GM19468 (cell line): ENCODE results near the gene MUC20.
"Not testable (repeated sequence)": the region's sequence is repeated elsewhere in the genome, so short reads cannot be mapped to it uniquely, and the experiment has no call there.

ENCODE experiments used
- ATAC-seq: cut with Tn5 transposase; IDR thresholded peaks from one replicate; pipeline ENCODE4 v1.9.1; 2021; ENCODE audit warnings: mild to moderate bottlenecking, moderate library complexity, moderate number of reproducible peaks; ENCODE audit not compliant: unreplicated experiment; ENCODE audit errors: extremely low read depth

MUC20 gene

GRCh38 chr3:195720831-195721506 is at the start of gene MUC20:
MUC20 (plus strand) TSS chr3:195720978; CDS start chr3:195721008, 30 bp downstream.
- not testable (repeated sequence) for ATAC-seq

- not testable (repeated sequence) for ATAC-seq
Measured at GRCh38 chr3:195671283-195671682, 49.5 kb upstream of the MUC20 start.

GRCh38 chr3:195673711-195674110 is 47.1 kb upstream of the MUC20 start:
- not testable (repeated sequence) for ATAC-seq

- not testable (repeated sequence) for ATAC-seq
Measured at GRCh38 chr3:195678391-195679015, 42.3 kb upstream of the MUC20 start.

- ATAC-seq: not testable (repeated sequence)
Measured at GRCh38 chr3:195680690-195681089, 40.1 kb upstream of the MUC20 start.

- not testable (repeated sequence) for ATAC-seq
Measured at GRCh38 chr3:195681458-195682103, 39.2 kb upstream of the MUC20 start.

GRCh38 chr3:195682104-195682742 is 38.6 kb upstream of the MUC20 start:
- ATAC-seq: not testable (repeated sequence)

- ATAC-seq: not testable (repeated sequence)
Measured at GRCh38 chr3:195683722-195684526, 36.9 kb upstream of the MUC20 start.

GRCh38 chr3:195684527-195685257 is 36.1 kb upstream of the MUC20 start:
- not testable (repeated sequence) for ATAC-seq

- ATAC-seq: not testable (repeated sequence)
Measured at GRCh38 chr3:195686537-195687208, 34.1 kb upstream of the MUC20 start.

- not testable (repeated sequence) for ATAC-seq
Measured at GRCh38 chr3:195687209-195687760, 33.5 kb upstream of the MUC20 start.

- not testable (repeated sequence) for ATAC-seq
Measured at GRCh38 chr3:195688471-195689183, 32.2 kb upstream of the MUC20 start.

GRCh38 chr3:195689184-195690070 is 31.4 kb upstream of the MUC20 start:
- not testable (repeated sequence) for ATAC-seq

GRCh38 chr3:195690951-195691350 is 29.8 kb upstream of the MUC20 start:
- no peak for ATAC-seq

GRCh38 chr3:195691596-195692353 is 29.0 kb upstream of the MUC20 start:
- not testable (repeated sequence) for ATAC-seq

GRCh38 chr3:195692354-195692685 is 28.5 kb upstream of the MUC20 start:
- ATAC-seq: no peak
